ENCODE results near the gene KCNAB2. TPM values are rescaled to one million over a fixed set of nuclear protein-coding genes. Genes with fewer than 3 reads are reported as not detected.

KCNAB2 gene
- polyA plus RNA-seq, 2 donors = 2.2 to 2.8 TPM

GRCh38 chr1:6107409-6108356, 62.0 kb downstream of the KCNAB2 start:
- 86 to 89% methylated on average over 8 of the region's 8 CpGs for WGBS, 2 donors
- Histone ChIP-seq H3K4me1 (ENCODE audit: control insufficient read depth in 2 of 2, insufficient read depth in 2 of 2, low read length in 1 of 2) (peaks cover 0 to 3% of the 10 kb centered on the region in 2 donors), H3K36me3 (ENCODE audit: control insufficient read depth in 2 of 2, insufficient read depth in 2 of 2, low read length in 1 of 2) (no peaks in the 10 kb centered on the region), H3K4me3 (ENCODE audit: low read depth in 1 of 2, low read length in 2 of 2) (no peak overlapping the region), H3K9me3 (ENCODE audit: control insufficient read depth in 2 of 2, insufficient read depth in 1 of 2, low read depth in 1 of 2, low read length in 1 of 2) (no peaks in the 10 kb centered on the region), H3K27me3 (ENCODE audit: control insufficient read depth in 1 of 2, insufficient read depth in 2 of 2, low read length in 2 of 2) (no peaks in the 10 kb centered on the region), H3K27ac (ENCODE audit: low read depth in 2 of 2, low read length in 1 of 2) (no peak overlapping the region)

- H3K27me3 ChIP-seq (ENCODE audit: control insufficient read depth in 1 of 2, insufficient read depth in 2 of 2, low read length in 2 of 2) = no peaks in the 10 kb centered on the region
- WGBS, 2 donors = 62 to 63% methylated on average over 2 of the region's 2 CpGs
Measured at GRCh38 chr1:6108476-6108875, 62.8 kb downstream of the KCNAB2 start.

GRCh38 chr1:6108937-6109614, 63.4 kb downstream of the KCNAB2 start:
- H3K4me1 ChIP-seq (ENCODE audit: control insufficient read depth in 2 of 2, insufficient read depth in 2 of 2, low read length in 1 of 2) = peaks cover 0 to 3% of the 10 kb centered on the region in 2 donors
- H3K9me3 ChIP-seq (ENCODE audit: control insufficient read depth in 2 of 2, insufficient read depth in 1 of 2, low read depth in 1 of 2, low read length in 1 of 2) = no peaks in the 10 kb centered on the region
- H3K36me3 ChIP-seq (ENCODE audit: control insufficient read depth in 2 of 2, insufficient read depth in 2 of 2, low read length in 1 of 2) = no peaks in the 10 kb centered on the region
- no peaks in the 10 kb centered on the region for H3K27me3 ChIP-seq (ENCODE audit: control insufficient read depth in 1 of 2, insufficient read depth in 2 of 2, low read length in 2 of 2)
- no peak overlapping the region for H3K4me3 ChIP-seq (ENCODE audit: low read depth in 1 of 2, low read length in 2 of 2)
- H3K27ac ChIP-seq (ENCODE audit: low read depth in 2 of 2, low read length in 1 of 2) = no peak overlapping the region
- WGBS, 2 donors = 37 to 42% methylated on average over 15 of the region's 15 CpGs

More at GRCh38 chr1:6108476-6108875, 62.8 kb downstream of the KCNAB2 start:
- Histone ChIP-seq H3K4me1 (ENCODE audit: control insufficient read depth in 2 of 2, insufficient read depth in 2 of 2, low read length in 1 of 2) (peaks cover 0 to 3% of the 10 kb centered on the region in 2 donors), H3K9me3 (ENCODE audit: control insufficient read depth in 2 of 2, insufficient read depth in 1 of 2, low read depth in 1 of 2, low read length in 1 of 2) (no peaks in the 10 kb centered on the region), H3K27ac (ENCODE audit: low read depth in 2 of 2, low read length in 1 of 2) (no peak overlapping the region), H3K36me3 (ENCODE audit: control insufficient read depth in 2 of 2, insufficient read depth in 2 of 2, low read length in 1 of 2) (no peaks in the 10 kb centered on the region), H3K4me3 (ENCODE audit: low read depth in 1 of 2, low read length in 2 of 2) (no peak overlapping the region)

- WGBS, 2 donors = 74 to 75% methylated on average over 22 to 24 of the region's 24 CpGs
- Histone ChIP-seq H3K4me3 (ENCODE audit: low read depth in 1 of 2, low read length in 2 of 2) (no peak overlapping the region), H3K27me3 (ENCODE audit: control insufficient read depth in 1 of 2, insufficient read depth in 2 of 2, low read length in 2 of 2) (no peaks in the 10 kb centered on the region), H3K36me3 (ENCODE audit: control insufficient read depth in 2 of 2, insufficient read depth in 2 of 2, low read length in 1 of 2) (no peaks in the 10 kb centered on the region), H3K27ac (ENCODE audit: low read depth in 2 of 2, low read length in 1 of 2) (no peak overlapping the region), H3K4me1 (ENCODE audit: control insufficient read depth in 2 of 2, insufficient read depth in 2 of 2, low read length in 1 of 2) (peaks cover 0 to 3% of the 10 kb centered on the region in 2 donors), H3K9me3 (ENCODE audit: control insufficient read depth in 2 of 2, insufficient read depth in 1 of 2, low read depth in 1 of 2, low read length in 1 of 2) (no peaks in the 10 kb centered on the region)
Measured at GRCh38 chr1:6109688-6110087, 64.0 kb downstream of the KCNAB2 start.

- Histone ChIP-seq H3K4me3 (ENCODE audit: low read depth in 1 of 2, low read length in 2 of 2) (no peak overlapping the region), H3K9me3 (ENCODE audit: control insufficient read depth in 2 of 2, insufficient read depth in 1 of 2, low read depth in 1 of 2, low read length in 1 of 2) (no peaks in the 10 kb centered on the region), H3K27me3 (ENCODE audit: control insufficient read depth in 1 of 2, insufficient read depth in 2 of 2, low read length in 2 of 2) (no peaks in the 10 kb centered on the region), H3K36me3 (ENCODE audit: control insufficient read depth in 2 of 2, insufficient read depth in 2 of 2, low read length in 1 of 2) (no peaks in the 10 kb centered on the region), H3K4me1 (ENCODE audit: control insufficient read depth in 2 of 2, insufficient read depth in 2 of 2, low read length in 1 of 2) (peaks cover 0 to 3% of the 10 kb centered on the region in 2 donors), H3K27ac (ENCODE audit: low read depth in 2 of 2, low read length in 1 of 2) (no peak overlapping the region)
- 73 to 80% methylated on average over 13 to 15 of the region's 15 CpGs for WGBS, 2 donors
Measured at GRCh38 chr1:6110326-6110725, 64.6 kb downstream of the KCNAB2 start.

- WGBS, 2 donors = 79 to 85% methylated on average over 24 of the region's 24 CpGs
- Histone ChIP-seq H3K27me3 (ENCODE audit: control insufficient read depth in 1 of 2, insufficient read depth in 2 of 2, low read length in 2 of 2) (no peaks in the 10 kb centered on the region), H3K9me3 (ENCODE audit: control insufficient read depth in 2 of 2, insufficient read depth in 1 of 2, low read depth in 1 of 2, low read length in 1 of 2) (no peaks in the 10 kb centered on the region), H3K4me1 (ENCODE audit: control insufficient read depth in 2 of 2, insufficient read depth in 2 of 2, low read length in 1 of 2) (peaks cover 0 to 3% of the 10 kb centered on the region in 2 donors), H3K36me3 (ENCODE audit: control insufficient read depth in 2 of 2, insufficient read depth in 2 of 2, low read length in 1 of 2) (no peaks in the 10 kb centered on the region), H3K27ac (ENCODE audit: low read depth in 2 of 2, low read length in 1 of 2) (no peak overlapping the region), H3K4me3 (ENCODE audit: low read depth in 1 of 2, low read length in 2 of 2) (no peak overlapping the region)
Measured at GRCh38 chr1:6111571-6111970, 65.9 kb downstream of the KCNAB2 start.

GRCh38 chr1:6111991-6112689, 66.5 kb downstream of the KCNAB2 start:
- no peaks in the 10 kb centered on the region for H3K27me3 ChIP-seq (ENCODE audit: control insufficient read depth in 1 of 2, insufficient read depth in 2 of 2, low read length in 2 of 2)
- no peak overlapping the region for H3K4me3 ChIP-seq (ENCODE audit: low read depth in 1 of 2, low read length in 2 of 2)
- 81% methylated on average over 13 of the region's 13 CpGs for WGBS, 2 donors
- H3K27ac ChIP-seq (ENCODE audit: low read depth in 2 of 2, low read length in 1 of 2) = no peak overlapping the region
- H3K9me3 ChIP-seq (ENCODE audit: control insufficient read depth in 2 of 2, insufficient read depth in 1 of 2, low read depth in 1 of 2, low read length in 1 of 2) = no peaks in the 10 kb centered on the region
- H3K36me3 ChIP-seq (ENCODE audit: control insufficient read depth in 2 of 2, insufficient read depth in 2 of 2, low read length in 1 of 2) = no peaks in the 10 kb centered on the region
- peaks cover 0 to 3% of the 10 kb centered on the region in 2 donors for H3K4me1 ChIP-seq (ENCODE audit: control insufficient read depth in 2 of 2, insufficient read depth in 2 of 2, low read length in 1 of 2)

GRCh38 chr1:6112690-6113005, 67.0 kb downstream of the KCNAB2 start:
- Histone ChIP-seq H3K27ac (ENCODE audit: low read depth in 2 of 2, low read length in 1 of 2) (no peak overlapping the region), H3K9me3 (ENCODE audit: control insufficient read depth in 2 of 2, insufficient read depth in 1 of 2, low read depth in 1 of 2, low read length in 1 of 2) (no peaks in the 10 kb centered on the region), H3K27me3 (ENCODE audit: control insufficient read depth in 1 of 2, insufficient read depth in 2 of 2, low read length in 2 of 2) (no peaks in the 10 kb centered on the region), H3K36me3 (ENCODE audit: control insufficient read depth in 2 of 2, insufficient read depth in 2 of 2, low read length in 1 of 2) (no peaks in the 10 kb centered on the region), H3K4me3 (ENCODE audit: low read depth in 1 of 2, low read length in 2 of 2) (no peak overlapping the region), H3K4me1 (ENCODE audit: control insufficient read depth in 2 of 2, insufficient read depth in 2 of 2, low read length in 1 of 2) (peaks cover 0 to 3% of the 10 kb centered on the region in 2 donors)
- WGBS, 2 donors = 78 to 82% methylated on average over 5 of the region's 5 CpGs

- Histone ChIP-seq H3K36me3 (ENCODE audit: control insufficient read depth in 2 of 2, insufficient read depth in 2 of 2, low read length in 1 of 2) (no peaks in the 10 kb centered on the region), H3K9me3 (ENCODE audit: control insufficient read depth in 2 of 2, insufficient read depth in 1 of 2, low read depth in 1 of 2, low read length in 1 of 2) (no peaks in the 10 kb centered on the region), H3K4me1 (ENCODE audit: control insufficient read depth in 2 of 2, insufficient read depth in 2 of 2, low read length in 1 of 2) (peaks cover 0 to 1% of the 10 kb centered on the region in 2 donors), H3K4me3 (ENCODE audit: low read depth in 1 of 2, low read length in 2 of 2) (no peak overlapping the region), H3K27ac (ENCODE audit: low read depth in 2 of 2, low read length in 1 of 2) (no peak overlapping the region), H3K27me3 (ENCODE audit: control insufficient read depth in 1 of 2, insufficient read depth in 2 of 2, low read length in 2 of 2) (no peaks in the 10 kb centered on the region)
- WGBS, 2 donors = 67 to 73% methylated on average over 10 of the region's 10 CpGs
Measured at GRCh38 chr1:6113116-6113515, 67.4 kb downstream of the KCNAB2 start.

All from esophagus (tissue), 2 donors.